Ecto neural progenitor cell (in vitro differentiated cells): ENCODE data around the gene DNAJB5.

Source experiments
- DNase-seq: peaks from one replicate; pipeline ENCODE4 v3.0.0-alpha.2; 2018; ENCODE audit warnings: low spot score

DNAJB5 gene

DNA sequence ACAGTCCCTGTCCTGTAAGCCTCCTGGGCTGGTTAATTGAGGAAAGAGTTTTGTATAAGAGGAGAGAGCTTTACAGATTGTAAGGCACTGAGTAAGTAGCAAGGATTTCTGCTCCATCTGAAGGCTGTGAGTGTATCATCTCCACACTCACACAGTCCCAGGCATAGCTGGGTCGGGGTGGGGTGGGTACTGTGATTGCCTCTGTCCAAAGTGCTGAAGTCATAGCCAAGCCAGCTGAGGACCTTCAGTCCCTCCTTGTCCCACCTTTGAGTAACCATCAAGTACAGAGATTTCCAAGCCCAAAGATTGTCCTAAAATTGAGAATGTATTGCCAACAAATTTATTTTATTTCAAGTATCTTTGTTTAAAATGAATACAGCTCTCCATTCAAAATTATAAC lies 5.5 kb upstream of the DNAJB5 start:
- DNase-seq: peak; percentile 71

DNA sequence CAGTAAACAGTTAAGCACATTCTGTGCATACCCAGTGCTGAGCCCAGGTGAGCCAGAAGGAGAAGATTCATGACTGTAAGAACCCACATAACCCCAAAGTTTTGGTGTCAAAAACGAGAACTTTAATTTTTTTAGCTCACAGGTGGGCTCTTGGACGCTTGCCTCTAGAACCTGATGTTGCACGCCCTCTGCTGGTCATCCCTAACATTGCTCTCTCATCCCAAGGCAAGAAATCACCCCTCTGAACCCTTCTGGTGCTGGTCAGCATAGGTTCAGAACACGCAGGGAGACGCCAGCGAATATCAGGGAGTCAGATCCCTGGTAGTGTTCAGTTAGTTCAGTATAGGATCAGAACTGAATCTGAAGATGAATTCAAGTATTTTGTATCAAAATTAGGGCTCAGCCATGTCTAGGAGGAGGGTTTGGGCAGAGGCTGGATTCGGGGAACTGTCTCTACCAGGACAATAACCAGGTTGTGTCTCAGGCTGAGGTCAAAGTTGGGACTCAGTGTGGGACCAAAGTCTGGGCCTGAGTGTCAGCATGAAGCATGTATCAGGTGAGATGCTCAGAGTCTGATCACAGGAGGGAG lies 4.1 kb upstream of the DNAJB5 start:
- DNase-seq: peak; percentile 79

DNA sequence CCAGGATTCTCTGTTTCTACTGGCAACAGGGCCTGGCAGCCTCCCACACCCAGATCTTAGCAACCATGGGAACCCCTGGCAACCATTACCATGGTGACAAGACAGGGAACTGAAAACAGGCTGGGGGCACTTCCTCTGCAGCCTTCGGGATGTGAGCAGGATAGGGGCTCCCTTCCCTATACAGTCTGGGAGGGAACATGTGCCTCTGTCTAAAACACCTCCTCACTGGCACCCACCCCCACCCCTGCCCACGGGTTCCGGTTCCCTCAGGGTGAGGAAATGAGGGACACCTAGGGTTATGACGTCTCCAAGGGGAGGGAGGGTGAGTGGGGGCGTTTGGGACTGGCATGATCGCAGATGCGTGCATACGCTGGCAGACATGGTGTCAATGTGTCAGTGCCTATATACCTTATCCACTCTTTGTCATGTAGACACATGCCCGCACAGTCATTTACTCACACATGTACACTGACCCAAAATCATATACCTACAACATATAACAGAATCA lies 3.0 kb upstream of the DNAJB5 start:
- DNase-seq: peak; percentile 71

DNA sequence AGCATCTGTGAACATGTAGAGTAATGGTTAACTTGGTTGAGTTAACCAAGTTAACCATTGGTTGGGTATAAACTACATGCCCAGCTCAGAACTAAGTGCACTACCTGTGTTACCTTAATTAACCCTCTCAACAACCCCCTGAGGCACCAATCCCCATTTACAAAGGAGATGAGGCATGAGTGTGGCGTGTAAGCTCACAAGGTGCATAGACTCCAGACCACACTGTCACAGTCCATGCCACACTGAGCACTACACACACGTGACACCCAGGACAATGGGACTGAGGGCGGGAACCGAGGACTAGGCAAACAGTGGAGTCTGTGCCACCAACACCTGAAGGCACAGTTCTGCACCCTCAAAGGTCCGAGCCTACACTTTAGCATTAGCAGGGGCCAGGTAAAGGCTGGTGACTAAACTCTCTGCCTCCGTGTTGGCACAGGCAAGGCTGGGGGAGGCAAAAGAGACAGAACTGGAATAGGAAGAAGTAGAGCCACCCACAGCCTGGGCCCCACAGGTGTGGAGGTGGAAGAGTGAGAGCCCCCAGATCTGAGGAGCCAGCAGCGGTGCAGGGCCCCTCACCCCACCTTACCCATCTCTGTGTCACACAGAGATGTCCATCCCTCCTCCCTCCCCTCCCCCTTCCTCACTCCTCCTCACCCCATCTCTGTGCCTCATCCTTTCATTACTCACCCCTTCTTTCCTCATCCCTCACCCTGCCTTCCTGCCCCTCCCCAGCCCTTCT lies 2.2 kb upstream of the DNAJB5 start:
- DNase-seq: peak; percentile 42

DNA sequence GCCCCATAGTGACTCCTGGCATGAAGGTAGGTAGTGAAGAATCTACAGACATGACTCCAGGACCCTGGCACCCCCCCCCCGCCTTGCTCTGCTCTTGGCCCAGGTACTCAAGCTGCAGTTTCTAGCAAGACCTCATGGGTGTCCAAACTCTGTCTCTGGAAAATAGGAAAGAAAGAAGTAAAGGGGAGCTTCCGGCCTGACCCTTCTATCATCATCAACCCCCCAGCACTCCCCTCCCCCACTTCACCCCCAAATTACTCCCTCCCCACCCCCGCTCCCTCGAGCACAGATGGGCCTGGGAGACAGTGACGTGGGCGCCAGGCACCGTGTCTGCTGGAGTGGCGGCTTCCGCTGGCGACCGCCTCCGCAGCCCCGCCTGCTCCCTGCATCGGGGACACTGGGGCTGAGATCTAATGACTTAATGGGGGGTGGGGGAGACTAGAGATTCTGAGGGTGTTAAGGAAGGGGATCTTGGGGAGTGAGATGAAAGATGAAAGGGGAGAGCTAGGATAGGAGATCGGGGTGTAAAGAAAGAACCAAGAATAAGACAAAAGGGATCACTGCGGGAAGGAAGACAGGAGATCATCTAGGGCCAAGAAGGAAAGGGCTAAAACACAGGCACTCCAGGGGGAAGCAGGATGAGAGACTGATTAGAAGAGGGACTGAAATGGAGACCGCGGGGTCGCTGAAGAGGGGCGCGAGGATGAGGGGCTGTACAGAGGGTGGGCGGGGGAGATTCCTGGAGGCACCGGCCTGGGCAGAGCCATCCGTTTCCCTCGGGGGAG lies 1.1 kb upstream of the DNAJB5 start:
- DNase-seq: no peak

DNA sequence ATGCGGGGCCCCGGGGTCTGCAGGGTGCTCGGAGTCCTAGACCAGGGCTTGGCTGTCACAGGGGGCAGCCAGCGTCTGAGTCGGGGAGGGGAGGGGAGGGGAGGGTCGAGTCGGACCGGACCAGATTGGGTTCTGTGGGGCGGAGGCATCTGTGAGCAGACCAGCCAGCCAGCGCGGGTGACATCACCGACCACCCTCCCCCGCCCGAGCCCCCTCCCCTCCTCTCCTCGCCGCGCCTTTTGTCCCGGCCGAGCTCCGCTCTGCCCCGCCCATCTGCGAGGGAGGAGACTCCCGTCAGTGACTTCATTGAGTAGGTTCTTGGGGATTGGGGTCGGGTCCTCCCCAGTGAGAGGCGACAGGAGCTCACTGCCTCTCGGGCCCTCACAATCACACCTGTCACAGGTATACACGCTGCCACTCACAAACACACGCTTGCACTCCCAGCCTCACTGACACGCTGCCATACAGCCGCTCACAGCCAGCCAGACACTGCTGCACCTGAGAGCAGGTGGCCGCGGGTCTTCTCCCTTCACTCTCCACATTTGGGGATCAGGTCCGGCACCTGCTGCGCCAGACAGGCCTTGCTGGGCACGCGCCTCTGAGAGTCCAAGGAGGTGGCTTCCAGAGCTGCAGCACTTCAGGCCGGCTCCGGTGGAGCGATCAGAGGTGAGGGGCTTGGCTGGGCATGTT lies 546 bp downstream of the DNAJB5 start:
- peak; percentile 88 for DNase-seq

DNA sequence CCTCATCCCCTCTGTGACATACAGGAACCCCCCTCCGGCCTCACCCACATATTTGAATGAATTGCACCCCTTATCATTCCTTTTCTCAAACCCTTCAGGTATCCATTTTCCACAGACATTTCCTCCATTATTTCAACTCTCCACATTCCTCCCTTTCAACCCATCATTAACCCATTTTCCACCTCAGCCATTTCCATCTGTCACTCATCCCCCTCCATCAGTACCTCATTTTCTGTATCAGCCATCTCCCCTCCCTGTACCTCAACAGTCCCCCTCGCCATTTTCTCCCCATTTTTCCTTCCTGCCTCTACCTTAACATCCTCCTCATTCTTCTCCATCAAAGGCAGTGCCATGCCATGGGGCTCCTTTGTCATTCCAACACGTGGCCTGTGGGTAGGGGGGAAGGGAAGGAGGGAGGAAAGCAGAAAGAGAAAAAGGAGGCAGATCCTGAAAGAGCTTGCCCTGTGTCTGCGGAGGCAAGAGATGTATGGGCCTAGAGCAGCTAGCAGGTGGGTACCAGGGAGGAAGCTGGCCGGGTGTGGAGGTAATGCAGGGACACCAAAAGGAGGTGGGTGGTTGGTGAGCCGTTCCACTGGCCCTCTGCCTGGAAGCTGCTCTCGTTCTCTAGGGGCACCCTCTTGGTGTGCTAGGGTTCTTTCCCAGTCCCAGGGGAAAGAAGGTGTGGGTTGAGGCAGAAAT lies 1.5 kb downstream of the DNAJB5 start:
- DNase-seq: no peak

DNA sequence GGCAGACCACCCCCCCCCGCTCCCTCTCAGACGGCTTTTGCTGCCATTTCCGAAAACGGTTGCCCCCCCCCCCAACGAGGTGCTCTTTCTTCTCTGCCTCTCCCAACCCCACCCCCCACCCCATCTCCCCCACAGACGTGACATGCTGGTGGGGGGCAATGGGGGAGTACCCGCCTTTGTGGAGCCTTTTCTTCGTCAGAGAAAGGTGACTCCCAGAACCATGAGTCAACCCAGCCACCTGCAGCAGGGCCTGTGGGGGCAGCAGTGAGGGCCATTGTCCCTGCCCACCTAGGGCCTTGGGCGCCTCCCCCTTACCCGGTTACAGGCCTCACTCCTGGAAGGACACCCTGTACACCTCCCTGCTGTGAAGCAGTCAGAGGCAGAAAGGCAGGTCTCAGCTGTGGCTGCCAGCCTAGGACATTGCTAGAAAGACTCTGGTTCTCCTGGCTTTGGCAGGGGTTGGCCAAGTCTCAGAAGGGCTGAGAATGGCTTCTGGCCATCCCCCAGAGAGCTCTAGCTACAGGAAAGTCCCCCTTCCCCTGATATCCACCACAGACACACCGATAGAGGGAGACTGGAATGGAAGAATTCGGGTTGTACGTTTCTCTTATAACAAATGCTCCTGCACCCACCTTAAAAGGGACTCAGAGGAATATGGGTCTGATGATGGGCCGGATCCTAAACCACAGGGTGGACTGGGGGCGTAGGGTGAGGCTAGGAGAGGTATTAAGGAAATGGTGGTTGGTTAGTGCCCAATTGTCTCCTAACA lies 2.2 kb downstream of the DNAJB5 start:
- DNase-seq: no peak

DNA sequence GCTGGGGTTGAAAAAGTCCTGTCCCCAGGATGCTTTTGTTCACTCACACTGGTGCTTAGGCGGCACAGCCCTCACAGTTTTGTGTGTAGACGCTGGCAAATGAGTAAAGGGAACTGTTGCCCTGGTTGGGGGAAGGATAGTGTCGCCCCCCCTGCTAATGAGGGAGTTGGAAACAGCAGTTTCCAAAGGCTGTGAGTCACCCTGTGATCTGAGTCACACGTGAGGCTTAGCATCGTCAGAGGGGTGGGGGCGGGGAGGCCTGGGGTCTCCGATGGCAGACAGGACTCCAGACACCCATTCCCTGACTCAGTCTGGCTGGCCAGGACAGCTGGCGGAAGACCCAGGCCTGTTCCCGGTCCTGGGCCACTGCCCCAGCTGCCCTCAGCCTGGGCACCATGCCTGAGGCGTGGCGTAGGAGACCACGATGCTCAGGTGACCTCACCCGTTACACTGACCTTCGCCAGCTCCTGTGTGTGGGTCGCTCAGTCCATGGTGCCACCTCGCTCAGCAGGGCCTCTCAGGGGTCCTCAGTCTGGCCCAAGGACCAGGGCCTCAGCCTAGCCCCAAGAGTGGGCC lies 2.9 kb downstream of the DNAJB5 start:
- DNase-seq: no peak

DNA sequence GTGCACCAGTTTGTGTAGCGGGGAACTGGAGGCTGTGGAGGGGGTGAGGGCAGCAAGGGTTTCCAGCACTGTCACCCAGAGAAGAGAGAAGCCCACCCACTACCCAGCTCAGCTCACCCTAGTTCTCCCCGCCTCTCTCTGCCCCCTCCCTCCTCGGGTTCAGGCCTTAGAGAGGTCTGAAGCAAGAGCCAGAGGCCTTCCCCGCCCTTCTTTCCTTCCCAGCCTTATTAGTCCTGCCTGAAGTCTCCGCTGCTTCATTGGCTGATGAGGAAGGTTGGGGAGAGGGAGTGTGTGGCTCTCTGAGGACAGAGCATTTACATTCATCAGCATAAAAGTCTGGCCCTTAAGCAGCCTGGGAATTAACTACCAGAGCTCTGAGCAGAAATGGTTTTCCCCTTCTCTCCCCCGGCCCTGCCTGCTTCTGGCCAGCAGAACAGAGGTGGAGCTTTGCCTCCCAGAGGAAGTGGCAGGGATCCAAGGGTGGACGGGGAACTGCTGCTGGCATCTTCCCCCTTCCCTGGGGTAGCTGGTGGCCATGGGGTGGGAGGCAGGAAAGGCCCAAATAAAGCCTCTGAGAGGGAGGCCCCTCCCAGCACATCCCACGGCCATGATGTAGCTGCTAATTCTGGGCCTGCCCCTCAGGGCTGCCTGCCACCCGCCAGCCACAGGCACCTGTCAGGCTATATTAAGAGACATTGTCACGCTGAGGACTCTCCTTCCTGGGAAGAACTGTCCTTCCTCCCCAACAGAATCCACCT lies 4.1 kb downstream of the DNAJB5 start:
- DNase-seq: no peak

DNA sequence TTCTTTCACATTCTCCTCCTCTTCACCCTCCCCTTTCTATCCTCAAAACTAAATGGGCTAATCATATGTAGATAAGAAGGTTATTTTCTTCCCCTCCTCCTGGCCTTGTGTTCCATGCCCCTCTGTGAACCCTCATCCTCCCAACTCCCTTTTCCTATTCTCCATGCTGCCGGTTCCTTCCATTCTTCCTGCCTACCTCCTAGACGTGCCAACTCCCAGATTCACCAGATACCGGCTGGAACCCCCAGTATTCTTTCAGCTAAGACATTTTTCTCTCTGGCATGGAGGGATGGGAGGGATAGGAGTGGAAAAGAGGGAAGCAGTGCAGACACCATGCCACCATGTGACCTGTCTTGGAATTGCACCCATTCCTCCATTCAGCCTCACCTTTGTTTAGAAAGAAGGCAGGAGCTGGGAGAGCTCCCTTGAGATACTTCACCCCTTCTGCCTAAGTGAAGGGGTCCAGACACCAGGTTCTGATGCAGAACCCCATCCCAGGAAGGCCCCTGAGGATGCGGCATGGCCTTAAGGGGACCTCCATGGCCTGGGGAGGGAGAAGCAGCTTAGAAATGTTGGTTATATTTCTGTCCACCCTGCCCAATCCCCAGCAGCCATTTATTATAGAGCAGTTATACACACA lies 4.8 kb downstream of the DNAJB5 start:
- no peak for DNase-seq

DNA sequence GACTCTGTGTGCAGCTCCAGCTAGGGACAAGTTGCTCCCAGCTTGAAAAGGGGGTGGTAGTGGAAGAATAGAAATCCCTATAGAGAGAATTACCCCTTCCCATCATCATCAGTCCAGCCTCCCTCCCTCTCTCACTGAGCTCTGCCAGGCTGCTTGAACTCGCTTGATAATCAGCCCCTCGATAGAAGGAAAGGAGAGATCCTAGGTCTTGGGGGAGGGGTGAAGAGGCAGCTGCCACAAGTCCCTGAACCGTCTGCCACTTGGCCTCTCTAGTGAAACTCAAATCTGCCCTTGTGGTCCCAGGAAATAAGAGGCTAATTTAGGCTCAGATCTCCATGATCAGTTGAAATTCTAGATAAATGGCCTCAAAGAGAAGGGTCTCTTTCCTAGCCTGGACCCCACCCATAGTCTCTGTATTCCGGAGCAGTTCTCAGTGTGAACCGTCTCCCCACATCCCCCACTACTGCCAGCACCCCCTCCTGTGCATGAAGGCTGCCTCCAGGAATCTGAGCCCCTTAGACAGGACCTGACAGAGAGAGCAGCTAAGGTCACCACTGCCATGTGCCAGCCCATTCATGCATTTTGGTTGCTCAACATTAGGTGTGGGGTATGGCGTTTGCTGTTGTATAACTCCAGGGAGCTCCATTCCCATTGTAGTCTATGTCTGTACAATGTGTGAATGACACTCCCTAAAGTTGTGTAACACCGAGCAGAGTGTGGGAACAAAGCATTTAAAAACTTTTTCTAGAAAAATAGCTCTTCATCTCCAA lies 5.5 kb downstream of the DNAJB5 start:
- DNase-seq: no peak

DNA sequence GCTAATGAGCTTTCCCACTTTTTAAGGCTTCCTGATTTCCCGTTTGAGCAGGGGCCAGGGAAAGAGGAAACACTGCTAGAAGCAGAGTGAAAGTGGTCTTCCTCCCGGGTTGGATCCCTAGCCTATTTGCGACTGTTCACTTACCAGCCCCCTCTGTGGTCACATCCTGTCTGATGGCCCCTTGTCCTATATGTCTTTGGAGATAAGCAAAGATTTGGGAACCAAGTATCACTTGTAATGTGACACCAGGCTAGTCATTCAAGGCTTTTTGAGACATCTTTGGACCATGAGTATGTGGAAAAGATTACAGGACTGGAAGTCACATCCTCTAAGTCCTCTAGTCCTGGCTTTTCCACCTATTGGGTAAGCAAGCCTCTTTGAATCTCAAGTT lies 6.1 kb downstream of the DNAJB5 start:
- no peak for DNase-seq

DNA sequence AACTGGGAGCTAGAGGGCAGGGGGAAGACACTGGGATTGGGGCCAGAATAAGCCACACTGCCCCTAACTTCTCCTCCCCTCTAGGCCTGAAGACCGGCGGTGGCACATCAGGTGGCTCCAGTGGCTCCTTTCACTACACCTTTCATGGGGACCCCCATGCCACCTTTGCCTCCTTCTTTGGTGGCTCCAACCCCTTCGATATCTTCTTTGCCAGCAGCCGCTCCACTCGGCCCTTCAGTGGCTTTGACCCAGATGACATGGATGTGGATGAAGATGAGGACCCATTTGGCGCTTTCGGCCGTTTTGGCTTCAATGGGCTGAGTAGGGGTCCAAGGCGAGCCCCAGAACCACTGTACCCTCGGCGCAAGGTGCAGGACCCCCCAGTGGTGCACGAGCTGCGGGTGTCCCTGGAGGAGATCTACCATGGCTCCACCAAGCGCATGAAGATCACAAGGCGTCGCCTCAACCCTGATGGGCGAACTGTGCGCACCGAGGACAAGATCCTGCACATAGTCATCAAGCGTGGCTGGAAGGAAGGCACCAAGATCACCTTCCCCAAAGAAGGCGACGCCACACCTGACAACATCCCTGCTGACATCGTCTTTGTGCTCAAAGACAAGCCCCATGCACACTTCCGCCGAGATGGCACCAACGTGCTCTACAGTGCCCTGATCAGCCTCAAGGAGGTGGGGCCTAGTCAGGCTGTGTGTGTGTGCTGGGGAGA lies 6.8 kb downstream of the DNAJB5 start:
- peak; percentile 29 for DNase-seq

DNA sequence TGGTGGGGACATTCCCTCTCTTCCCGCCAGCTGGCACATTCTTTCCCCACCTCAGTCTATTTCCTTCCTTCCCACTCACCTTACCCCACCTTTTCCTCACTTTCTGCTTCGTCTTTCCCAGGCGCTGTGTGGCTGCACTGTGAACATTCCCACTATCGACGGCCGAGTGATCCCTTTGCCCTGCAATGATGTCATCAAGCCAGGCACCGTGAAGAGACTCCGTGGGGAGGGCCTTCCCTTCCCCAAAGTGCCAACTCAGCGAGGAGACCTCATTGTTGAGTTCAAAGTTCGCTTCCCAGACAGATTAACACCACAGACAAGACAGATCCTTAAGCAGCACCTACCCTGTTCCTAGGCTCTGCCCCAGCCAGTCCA lies 7.3 kb downstream of the DNAJB5 start:
- no peak for DNase-seq

DNA sequence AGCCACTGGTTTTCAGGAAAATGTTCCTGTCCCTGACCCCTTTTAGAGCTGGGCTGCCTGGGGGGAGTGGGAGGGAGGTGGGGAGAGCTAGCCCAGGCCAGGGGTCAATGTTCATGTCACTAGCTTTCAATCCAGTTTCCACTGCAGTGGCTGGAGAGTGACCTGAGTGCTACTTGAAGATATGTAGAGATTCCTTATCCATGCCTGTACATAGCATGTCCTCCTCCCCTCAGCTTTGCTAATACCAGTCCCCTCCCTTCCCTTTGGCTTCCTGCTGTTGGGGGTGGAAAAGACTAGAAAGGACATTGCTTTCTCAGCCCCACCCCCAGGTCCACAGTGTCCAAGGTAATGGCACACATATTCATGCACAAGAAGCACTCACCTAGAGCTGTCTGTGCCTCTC lies 7.8 kb downstream of the DNAJB5 start:
- no peak for DNase-seq

DNA sequence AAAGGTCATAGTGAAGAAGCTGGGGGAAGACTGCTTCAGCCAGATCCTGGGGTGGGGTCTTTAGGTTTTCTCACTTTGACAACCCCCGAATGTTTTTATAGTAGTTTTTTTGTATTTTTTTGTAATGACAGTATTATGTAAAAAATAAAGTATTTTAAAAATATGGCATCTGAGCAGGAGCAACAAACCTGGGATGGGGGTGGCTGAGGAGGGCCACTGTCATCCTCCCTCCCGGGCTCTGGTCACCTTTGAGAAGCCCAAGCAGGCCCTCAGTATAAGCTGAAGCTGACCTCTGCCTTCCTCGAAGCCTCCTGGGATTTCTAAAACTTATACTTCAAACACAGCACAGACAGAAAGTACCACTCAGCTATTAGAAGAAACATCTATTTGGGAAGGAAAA lies 8.7 kb downstream of the DNAJB5 start:
- DNase-seq: no peak

DNA sequence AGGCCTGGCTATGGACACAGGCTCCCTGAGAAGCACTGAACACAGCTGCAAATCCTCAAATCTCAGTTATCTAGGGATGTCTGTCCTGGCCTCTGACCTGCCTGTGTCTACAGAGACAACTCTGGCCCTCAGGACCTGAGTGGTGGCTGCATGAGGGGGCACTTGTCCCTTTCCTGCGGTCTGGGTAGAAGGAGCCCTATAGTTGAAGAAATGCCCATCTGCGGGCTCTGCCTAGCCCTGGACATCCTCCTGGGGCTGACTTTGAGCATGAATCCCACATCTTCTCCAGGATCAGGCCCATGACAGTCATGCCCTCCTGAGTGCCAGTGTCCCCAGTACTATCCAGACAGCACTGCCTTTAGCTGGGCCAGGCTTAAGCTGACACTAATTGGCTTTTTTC lies 10.0 kb downstream of the DNAJB5 start:
- DNase-seq: no peak
